HEK293 (cell line): ENCODE results near the gene ZSCAN16.

Experiments used
- BCL11B ChIP-seq: fragments of 450-650 bp; formaldehyde crosslinking; IDR thresholded peaks from 2 replicates; pipeline ENCODE4 v1.5.1; 2016; ENCODE audit warnings: low read depth, missing biosample characterization, missing genetic modification characterization
- GLIS1 ChIP-seq: fragments of 450-650 bp; formaldehyde crosslinking; IDR thresholded peaks from 2 replicates; pipeline ENCODE4 v1.5.1; 2016; ENCODE audit warnings: missing biosample characterization, missing genetic modification characterization
- GLIS2 ChIP-seq: fragments of 450-650 bp; formaldehyde crosslinking; IDR thresholded peaks from 2 replicates; pipeline ENCODE4 v1.5.1; 2016; ENCODE audit warnings: missing biosample characterization, missing genetic modification characterization
- MZF1 ChIP-seq: fragments of 450-650 bp; formaldehyde crosslinking; IDR thresholded peaks from 2 replicates; pipeline ENCODE4 v1.5.1; 2017; ENCODE audit warnings: missing biosample characterization, missing genetic modification characterization, borderline replicate concordance
- REPIN1 ChIP-seq: fragments of 450-650 bp; formaldehyde crosslinking; IDR thresholded peaks from 2 replicates; pipeline ENCODE4 v1.5.1; 2017; ENCODE audit warnings: missing biosample characterization, missing genetic modification characterization, low read depth
- YY1 ChIP-seq: fragments of 450-650 bp; formaldehyde crosslinking; IDR thresholded peaks from 2 replicates; pipeline ENCODE4 v1.5.1; 2018; ENCODE audit warnings: missing biosample characterization, missing genetic modification characterization
- YY2 ChIP-seq: fragments of 450-650 bp; formaldehyde crosslinking; IDR thresholded peaks from 2 replicates; pipeline ENCODE4 v1.5.1; 2016; ENCODE audit warnings: missing biosample characterization, missing genetic modification characterization
- ZBTB48 ChIP-seq: fragments of 450-650 bp; formaldehyde crosslinking; IDR thresholded peaks from 2 replicates; pipeline ENCODE4 v1.5.1; 2016; ENCODE audit warnings: missing biosample characterization, missing genetic modification characterization
- ZNF132 ChIP-seq: fragments of 450-650 bp; formaldehyde crosslinking; IDR thresholded peaks from 2 replicates; pipeline ENCODE4 v1.5.1; 2017; ENCODE audit warnings: missing biosample characterization, missing genetic modification characterization, borderline replicate concordance
- ZNF140 ChIP-seq: fragments of 450-650 bp; formaldehyde crosslinking; IDR thresholded peaks from 2 replicates; pipeline ENCODE4 v1.5.1; 2016; ENCODE audit warnings: missing biosample characterization, missing genetic modification characterization
- ZNF2 ChIP-seq: fragments of 450-650 bp; formaldehyde crosslinking; IDR thresholded peaks from 2 replicates; pipeline ENCODE4 v1.5.1; 2016; ENCODE audit warnings: missing biosample characterization, missing genetic modification characterization
- ZNF274 ChIP-seq, 2 experiments: fragments of 200-500 bp in 1 of 2; fragments of 450-650 bp in 1 of 2; sonication (Bioruptor generic) in 1 of 2; formaldehyde crosslinking in 1 of 2; IDR thresholded peaks; 2 replicates each; pipeline versions ENCODE4 v1.5.1 to v1.6.1; 2014 to 2016; ENCODE audit warnings: borderline replicate concordance in 1 of 2, inconsistent platforms in 1 of 2, low read length in 1 of 2, missing biosample characterization in 1 of 2, missing genetic modification characterization in 1 of 2
- ZNF324 ChIP-seq: fragments of 450-650 bp; formaldehyde crosslinking; IDR thresholded peaks from 2 replicates; pipeline ENCODE4 v1.5.1; 2016; ENCODE audit warnings: missing biosample characterization, missing genetic modification characterization
- ZNF354C ChIP-seq: fragments of 450-650 bp; formaldehyde crosslinking; IDR thresholded peaks from 2 replicates; pipeline ENCODE4 v1.5.1; 2016; ENCODE audit warnings: missing biosample characterization, missing genetic modification characterization, low read depth, borderline replicate concordance
- ZNF37A ChIP-seq: fragments of 450-650 bp; IDR thresholded peaks from 2 replicates; pipeline ENCODE4 v1.5.1; 2018; ENCODE audit warnings: missing biosample characterization, missing genetic modification characterization
- ZNF391 ChIP-seq: fragments of 450-650 bp; formaldehyde crosslinking; IDR thresholded peaks from 2 replicates; pipeline ENCODE4 v1.5.1; 2016; ENCODE audit warnings: low read depth, missing biosample characterization, missing genetic modification characterization, borderline replicate concordance
- ZNF555 ChIP-seq: fragments of 450-650 bp; formaldehyde crosslinking; conservative IDR thresholded peaks from 2 replicates; pipeline ENCODE4 v1.5.1; 2017; ENCODE audit warnings: missing biosample characterization, mild to moderate bottlenecking, missing genetic modification characterization, inconsistent platforms
- ZNF624 ChIP-seq: fragments of 450-650 bp; formaldehyde crosslinking; IDR thresholded peaks from 2 replicates; pipeline ENCODE4 v1.5.1; 2017; ENCODE audit warnings: missing biosample characterization, missing genetic modification characterization
- ZNF660 ChIP-seq: fragments of 450-650 bp; IDR thresholded peaks from 2 replicates; pipeline ENCODE4 v1.5.1; 2018; ENCODE audit warnings: missing biosample characterization, mild to moderate bottlenecking, missing genetic modification characterization
- ZNF707 ChIP-seq: fragments of 450-650 bp; formaldehyde crosslinking; IDR thresholded peaks from 2 replicates; pipeline ENCODE4 v1.5.1; 2016; ENCODE audit warnings: missing biosample characterization, missing genetic modification characterization
- ZNF776 ChIP-seq: fragments of 450-650 bp; formaldehyde crosslinking; IDR thresholded peaks from 2 replicates; pipeline ENCODE4 v1.5.0; 2017; ENCODE audit warnings: missing biosample characterization, missing genetic modification characterization, borderline replicate concordance
- ZNF785 ChIP-seq: fragments of 450-650 bp; formaldehyde crosslinking; IDR thresholded peaks from 2 replicates; pipeline ENCODE4 v1.5.1; 2016; ENCODE audit warnings: missing biosample characterization, missing genetic modification characterization
- ZXDB ChIP-seq: fragments of 450-650 bp; formaldehyde crosslinking; IDR thresholded peaks from 2 replicates; pipeline ENCODE4 v1.5.1; 2016; ENCODE audit warnings: missing biosample characterization, missing genetic modification characterization
- TF ChIP-seq, protein P1 (sequence below): sonication (generic); formaldehyde crosslinking; IDR thresholded peaks from 2 replicates; pipeline ENCODE4 v1.8.1; 2022; ENCODE audit warnings: mild to moderate bottlenecking, moderate library complexity, missing genetic modification reagents
- TF ChIP-seq, protein P2 (sequence below): fragments of 450-650 bp; formaldehyde crosslinking; IDR thresholded peaks from 2 replicates; pipeline ENCODE4 v1.5.1; 2017; ENCODE audit warnings: missing biosample characterization, missing genetic modification characterization
- TF ChIP-seq, protein P3 (sequence below): fragments of 450-650 bp; formaldehyde crosslinking; IDR thresholded peaks from 2 replicates; pipeline ENCODE4 v1.5.1; 2016; ENCODE audit warnings: missing biosample characterization, missing genetic modification characterization
- TF ChIP-seq, protein P4 (sequence below): fragments of 450-650 bp; formaldehyde crosslinking; IDR thresholded peaks from 2 replicates; pipeline ENCODE4 v1.5.1; 2016; ENCODE audit warnings: missing biosample characterization, missing genetic modification characterization, low read depth
- TF ChIP-seq, protein P5 (sequence below): fragments of 450-650 bp; IDR thresholded peaks from 2 replicates; pipeline ENCODE4 v1.5.1; 2018; ENCODE audit warnings: missing biosample characterization, mild to moderate bottlenecking, missing genetic modification characterization
- TF ChIP-seq, protein P6 (sequence below): fragments of 450-650 bp; formaldehyde crosslinking; IDR thresholded peaks from 2 replicates; pipeline ENCODE4 v1.5.1; 2016; ENCODE audit warnings: missing biosample characterization, missing genetic modification characterization, borderline replicate concordance

The ZSCAN16 gene

DNA sequence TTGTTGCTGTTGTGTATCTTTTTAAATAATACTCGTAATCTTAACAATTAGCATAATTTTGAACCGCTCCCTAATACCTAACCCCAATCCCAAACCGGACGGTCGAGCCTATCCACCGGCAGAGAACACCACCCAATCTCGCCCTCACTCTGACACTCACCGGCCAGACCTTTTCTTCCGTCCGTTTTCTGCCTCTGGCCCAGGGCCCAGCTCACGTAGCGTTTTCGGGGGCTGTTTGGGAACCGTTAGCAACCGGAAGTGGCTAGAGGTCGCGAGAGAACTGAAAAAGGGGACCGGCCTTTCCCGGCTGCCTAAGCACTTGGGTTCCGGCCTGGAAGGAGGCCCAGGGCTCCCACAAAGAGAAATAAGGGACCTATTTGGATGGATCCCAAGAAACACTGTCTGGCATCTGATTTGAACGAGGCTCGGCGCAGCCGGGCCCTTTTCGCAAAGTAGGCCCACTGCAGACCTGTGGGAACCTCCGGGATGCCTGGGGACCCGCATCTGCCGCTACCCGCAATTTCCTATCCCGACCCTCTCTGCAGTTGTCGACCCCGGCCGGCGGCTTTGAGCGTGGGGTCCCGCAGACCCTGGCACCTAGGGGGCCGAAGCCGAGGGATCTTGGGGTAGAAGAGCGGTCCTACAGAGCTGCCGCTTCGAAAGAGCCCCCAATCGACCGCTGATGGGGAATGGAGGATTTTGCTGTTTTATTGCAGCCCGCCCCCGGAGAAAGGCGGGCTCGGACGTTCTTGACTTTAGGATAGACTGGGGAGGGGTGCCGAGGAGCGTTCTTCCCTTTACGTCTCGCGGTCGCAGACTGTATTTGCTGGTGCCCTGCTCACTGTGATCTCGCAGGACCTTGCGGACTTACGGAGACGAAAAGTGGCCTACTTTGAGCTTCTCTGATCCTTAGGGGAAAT is 12.4 kb downstream of the ZSCAN16 start (continued):
- TF ChIP-seq ZNF391 (tag by site-specific recombination) (peak; percentile 92), REPIN1 (tag by site-specific recombination) (peak; percentile 83; the same call in 1 of the 2 replicates), ZNF274 (IDR thresholded peaks at IDR 0.05; ENCODE audit: low read length) (no peak), ZNF274 (tag by site-specific recombination; IDR thresholded peaks at IDR 0.05; ENCODE audit: borderline replicate concordance) (no peak), YY1 (tag by site-specific recombination) (peak; percentile 58), ZNF624 (tag by site-specific recombination) (no peak), ZNF324 (tag by site-specific recombination) (peak; percentile 88; the same call in 1 of the 2 replicates), GLIS1 (tag by site-specific recombination) (peak; percentile 66), ZNF132 (tag by site-specific recombination) (no peak), ZNF776 (tag by site-specific recombination) (no peak), ZNF354C (tag by site-specific recombination) (no peak), GLIS2 (tag by site-specific recombination) (peak; percentile 62), ZBTB48 (tag by site-specific recombination) (peak; percentile 99), ZNF555 (tag by site-specific recombination) (no peak), ZNF140 (no peak), YY2 (no peak), ZXDB (tag by site-specific recombination) (peak; percentile 91), ZNF2 (tag by site-specific recombination) (no peak; the same call in none of the 2 replicates), BCL11B (no peak), ZNF37A (tag by site-specific recombination) (0 out of 2 replicates have a peak, but pooled peaks have one; percentile 32), ZNF785 (no peak), MZF1 (tag by site-specific recombination) (peak; percentile 72; the same call in 1 of the 2 replicates), ZNF660 (peak; percentile 98), ZNF707 (tag by site-specific recombination) (no peak)
- TF ChIP-seq, protein P1, sequence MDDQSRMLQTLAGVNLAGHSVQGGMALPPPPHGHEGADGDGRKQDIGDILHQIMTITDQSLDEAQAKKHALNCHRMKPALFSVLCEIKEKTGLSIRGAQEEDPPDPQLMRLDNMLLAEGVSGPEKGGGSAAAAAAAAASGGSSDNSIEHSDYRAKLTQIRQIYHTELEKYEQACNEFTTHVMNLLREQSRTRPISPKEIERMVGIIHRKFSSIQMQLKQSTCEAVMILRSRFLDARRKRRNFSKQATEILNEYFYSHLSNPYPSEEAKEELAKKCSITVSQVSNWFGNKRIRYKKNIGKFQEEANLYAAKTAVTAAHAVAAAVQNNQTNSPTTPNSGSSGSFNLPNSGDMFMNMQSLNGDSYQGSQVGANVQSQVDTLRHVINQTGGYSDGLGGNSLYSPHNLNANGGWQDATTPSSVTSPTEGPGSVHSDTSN (CRISPR knock-in tag): no peak
- TF ChIP-seq, protein P2, sequence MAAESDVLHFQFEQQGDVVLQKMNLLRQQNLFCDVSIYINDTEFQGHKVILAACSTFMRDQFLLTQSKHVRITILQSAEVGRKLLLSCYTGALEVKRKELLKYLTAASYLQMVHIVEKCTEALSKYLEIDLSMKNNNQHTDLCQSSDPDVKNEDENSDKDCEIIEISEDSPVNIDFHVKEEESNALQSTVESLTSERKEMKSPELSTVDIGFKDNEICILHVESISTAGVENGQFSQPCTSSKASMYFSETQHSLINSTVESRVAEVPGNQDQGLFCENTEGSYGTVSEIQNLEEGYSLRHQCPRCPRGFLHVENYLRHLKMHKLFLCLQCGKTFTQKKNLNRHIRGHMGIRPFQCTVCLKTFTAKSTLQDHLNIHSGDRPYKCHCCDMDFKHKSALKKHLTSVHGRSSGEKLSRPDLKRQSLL: peak; percentile 68; the same call in 1 of the 2 replicates
- TF ChIP-seq, protein P3, sequence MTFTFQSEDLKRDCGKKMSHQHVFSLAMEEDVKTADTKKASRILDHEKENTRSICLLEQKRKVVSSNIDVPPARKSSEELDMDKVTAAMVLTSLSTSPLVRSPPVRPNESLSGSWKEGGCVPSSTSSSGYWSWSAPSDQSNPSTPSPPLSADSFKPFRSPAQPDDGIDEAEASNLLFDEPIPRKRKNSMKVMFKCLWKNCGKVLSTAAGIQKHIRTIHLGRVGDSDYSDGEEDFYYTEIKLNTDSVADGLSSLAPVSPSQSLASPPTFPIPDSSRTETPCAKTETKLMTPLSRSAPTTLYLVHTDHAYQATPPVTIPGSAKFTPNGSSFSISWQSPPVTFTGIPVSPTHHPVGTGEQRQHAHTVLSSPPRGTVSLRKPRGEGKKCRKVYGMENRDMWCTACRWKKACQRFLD: no peak
- TF ChIP-seq, protein P4, sequence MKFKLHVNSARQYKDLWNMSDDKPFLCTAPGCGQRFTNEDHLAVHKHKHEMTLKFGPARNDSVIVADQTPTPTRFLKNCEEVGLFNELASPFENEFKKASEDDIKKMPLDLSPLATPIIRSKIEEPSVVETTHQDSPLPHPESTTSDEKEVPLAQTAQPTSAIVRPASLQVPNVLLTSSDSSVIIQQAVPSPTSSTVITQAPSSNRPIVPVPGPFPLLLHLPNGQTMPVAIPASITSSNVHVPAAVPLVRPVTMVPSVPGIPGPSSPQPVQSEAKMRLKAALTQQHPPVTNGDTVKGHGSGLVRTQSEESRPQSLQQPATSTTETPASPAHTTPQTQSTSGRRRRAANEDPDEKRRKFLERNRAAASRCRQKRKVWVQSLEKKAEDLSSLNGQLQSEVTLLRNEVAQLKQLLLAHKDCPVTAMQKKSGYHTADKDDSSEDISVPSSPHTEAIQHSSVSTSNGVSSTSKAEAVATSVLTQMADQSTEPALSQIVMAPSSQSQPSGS: no peak
- TF ChIP-seq, protein P5, sequence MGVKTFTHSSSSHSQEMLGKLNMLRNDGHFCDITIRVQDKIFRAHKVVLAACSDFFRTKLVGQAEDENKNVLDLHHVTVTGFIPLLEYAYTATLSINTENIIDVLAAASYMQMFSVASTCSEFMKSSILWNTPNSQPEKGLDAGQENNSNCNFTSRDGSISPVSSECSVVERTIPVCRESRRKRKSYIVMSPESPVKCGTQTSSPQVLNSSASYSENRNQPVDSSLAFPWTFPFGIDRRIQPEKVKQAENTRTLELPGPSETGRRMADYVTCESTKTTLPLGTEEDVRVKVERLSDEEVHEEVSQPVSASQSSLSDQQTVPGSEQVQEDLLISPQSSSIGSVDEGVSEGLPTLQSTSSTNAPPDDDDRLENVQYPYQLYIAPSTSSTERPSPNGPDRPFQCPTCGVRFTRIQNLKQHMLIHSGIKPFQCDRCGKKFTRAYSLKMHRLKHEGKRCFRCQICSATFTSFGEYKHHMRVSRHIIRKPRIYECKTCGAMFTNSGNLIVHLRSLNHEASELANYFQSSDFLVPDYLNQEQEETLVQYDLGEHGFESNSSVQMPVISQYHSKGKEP (tag by site-specific recombination): peak; percentile 35; the same call in 1 of the 2 replicates
- TF ChIP-seq, protein P6, sequence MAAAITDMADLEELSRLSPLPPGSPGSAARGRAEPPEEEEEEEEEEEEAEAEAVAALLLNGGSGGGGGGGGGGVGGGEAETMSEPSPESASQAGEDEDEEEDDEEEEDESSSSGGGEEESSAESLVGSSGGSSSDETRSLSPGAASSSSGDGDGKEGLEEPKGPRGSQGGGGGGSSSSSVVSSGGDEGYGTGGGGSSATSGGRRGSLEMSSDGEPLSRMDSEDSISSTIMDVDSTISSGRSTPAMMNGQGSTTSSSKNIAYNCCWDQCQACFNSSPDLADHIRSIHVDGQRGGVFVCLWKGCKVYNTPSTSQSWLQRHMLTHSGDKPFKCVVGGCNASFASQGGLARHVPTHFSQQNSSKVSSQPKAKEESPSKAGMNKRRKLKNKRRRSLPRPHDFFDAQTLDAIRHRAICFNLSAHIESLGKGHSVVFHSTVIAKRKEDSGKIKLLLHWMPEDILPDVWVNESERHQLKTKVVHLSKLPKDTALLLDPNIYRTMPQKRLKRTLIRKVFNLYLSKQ: no peak
